Hematopoietic multipotent progenitor cell treated with erythropoietin and hydrocortisone succinate and interleukin-3 and kit ligand, for 17 days (in vitro differentiated cells): ENCODE measurements around the gene PSMB5.

Source experiments
- DNase-seq: peaks from one replicate; pipeline ENCODE4 v3.0.0-alpha.2; 2015; ENCODE audit warnings: low spot score

Gene PSMB5

GRCh38 chr14:23043754-23044153 lies 9.1 kb upstream of the PSMB5 start:
- no peak for DNase-seq

GRCh38 chr14:23043145-23043544 lies 8.4 kb upstream of the PSMB5 start:
- DNase-seq = no peak

GRCh38 chr14:23042162-23042965 lies 7.7 kb upstream of the PSMB5 start, which contains the start of gene PSMB11:
TSS of gene PSMB11 (plus strand) at chr14:23042212. CDS start at chr14:23042226, 14 bp downstream.
- no peak for DNase-seq

GRCh38 chr14:23041729-23042128 lies 7.0 kb upstream of the PSMB5 start:
- DNase-seq = no peak

GRCh38 chr14:23040100-23040499 lies 5.4 kb upstream of the PSMB5 start:
- no peak for DNase-seq

- DNase-seq = no peak
These were observed 824 bp upstream of the PSMB5 start for GRCh38 chr14:23035303-23036144.

GRCh38 chr14:23033801-23034497 lies 751 bp downstream of the PSMB5 start:
- DNase-seq = no peak

- no peak for DNase-seq
These were observed 1.4 kb downstream of the PSMB5 start for GRCh38 chr14:23033251-23033727.

GRCh38 chr14:23030936-23031335 lies 3.8 kb downstream of the PSMB5 start:
- no peak for DNase-seq

GRCh38 chr14:23028799-23029198 lies 5.9 kb downstream of the PSMB5 start:
- no peak for DNase-seq

GRCh38 chr14:23025151-23025814 lies 9.4 kb downstream of the PSMB5 start:
- DNase-seq = no peak

GRCh38 chr14:23024612-23025075 lies 10.1 kb downstream of the PSMB5 start:
- DNase-seq = no peak

GRCh38 chr14:23023795-23024152 lies 10.9 kb downstream of the PSMB5 start:
- DNase-seq = no peak

- DNase-seq = no peak
These were observed 11.5 kb downstream of the PSMB5 start for GRCh38 chr14:23023022-23023794.

GRCh38 chr14:23021889-23022442 lies 12.7 kb downstream of the PSMB5 start:
- no peak for DNase-seq

- DNase-seq = no peak
These were observed 13.3 kb downstream of the PSMB5 start for GRCh38 chr14:23021434-23021833.

- DNase-seq = no peak
These were observed 14.3 kb downstream of the PSMB5 start for GRCh38 chr14:23020143-23021128.

GRCh38 chr14:23018107-23018506 lies 16.6 kb downstream of the PSMB5 start:
- DNase-seq = no peak

- no peak for DNase-seq
These were observed 17.6 kb downstream of the PSMB5 start for GRCh38 chr14:23017091-23017490.
